A549 (cell line): ENCODE results near the gene SUN2. TPM values are rescaled to one million over a fixed set of nuclear protein-coding genes. Genes with fewer than 3 reads are reported as not detected.

Experiments used
- ATAC-seq, 2 experiments: fragments of 200-7000 bp in 1 of 2; fragments of >200 bp in 1 of 2; cut with Nextera tagmentation in 1 of 2; cut with Tn5 transposase in 1 of 2; 3 replicates each; pipeline versions ENCODE4 v1.8.0 to v1.9.1; 2018 to 2020; ENCODE audit warnings: mild to moderate bottlenecking in 1 of 2, moderate library complexity in 1 of 2
- CTCF ChIA-PET: fragments of 300-600 bp; sonication (Branson Sonifier 250); formaldehyde crosslinking; extraction: SDS; loops from one replicate; lab custom pipeline; 2021; ENCODE audit warnings: antibody characterized with exemption, inconsistent platforms; lab: Yijun Ruan, JAX
- POLR2A ChIA-PET: fragments of 350-600 bp; formaldehyde crosslinking; extraction: SDS; loops from one replicate; lab custom pipeline; 2021; ENCODE audit warnings: antibody characterized with exemption, inconsistent platforms; lab: Yijun Ruan, JAX
- DNase-seq, 2 experiments: peaks; one replicate each; pipeline versions ENCODE4 v3.0.0 to v3.0.0-alpha.2; 2011 to 2016; ENCODE audit warnings: low read depth in 1 of 2, low spot score in 1 of 2
- FAIRE-seq: peaks from 2 replicates; lab custom pipeline; 2011; peaks lifted over from hg19 to GRCh38; lab: Jason Lieb, UNC
- H3K27ac ChIP-seq, 2 experiments: fragments of >200 bp; sonication (Bioruptor Twin); formaldehyde crosslinking; 3 replicates each; pipeline ENCODE4 v1.5.1; 2016 to 2017
- H3K4me1 ChIP-seq: fragments of >200 bp; sonication (Bioruptor Twin); formaldehyde crosslinking; 3 replicates; pipeline ENCODE4 v1.6.1; 2016
- H3K4me2 ChIP-seq: fragments of >200 bp; sonication (Bioruptor Twin); formaldehyde crosslinking; 3 replicates; pipeline ENCODE4 v1.6.1; 2016
- H3K4me3 ChIP-seq: fragments of >200 bp; sonication (Bioruptor Twin); formaldehyde crosslinking; 3 replicates; pipeline ENCODE4 v1.5.1; 2016
- H3K9me3 ChIP-seq: fragments of >200 bp; sonication (Bioruptor Twin); formaldehyde crosslinking; 3 replicates; pipeline ENCODE4 v1.6.1; 2016
- BHLHE40 ChIP-seq: IDR thresholded peaks from 2 replicates; pipeline ENCODE4 v1.6.1; 2012; ENCODE audit warnings: low read depth, low read length, inconsistent platforms
- CEBPB ChIP-seq, 2 experiments: fragments of >200 bp in 1 of 2; sonication (Bioruptor Twin) in 1 of 2; formaldehyde crosslinking in 1 of 2; IDR thresholded peaks; 2 replicates each; pipeline ENCODE4 v1.6.1; 2012 to 2016
- CTCF ChIP-seq: fragments of >200 bp; sonication (Bioruptor Twin); formaldehyde crosslinking; IDR thresholded peaks from 3 replicates; pipeline ENCODE4 v1.5.1; 2016
- E2F6 ChIP-seq: IDR thresholded peaks from 2 replicates; pipeline ENCODE4 v1.6.1; 2012; ENCODE audit warnings: low read depth, borderline replicate concordance
- EHF ChIP-seq: fragments of 250-450 bp; sonication (Bioruptor Pico); IDR thresholded peaks from 2 replicates; pipeline ENCODE4 v1.5.0; 2020; ENCODE audit warnings: mild to moderate bottlenecking
- EHMT2 ChIP-seq: fragments of 200-600 bp; sonication (generic); IDR thresholded peaks from 2 replicates; pipeline ENCODE4 v1.6.1; 2016; ENCODE audit warnings: antibody characterized with exemption, low read depth, mild to moderate bottlenecking, moderate library complexity
- ELK1 ChIP-seq: fragments of 150-350 bp; IDR thresholded peaks from 2 replicates; pipeline ENCODE4 v1.6.1; 2014; ENCODE audit warnings: low read depth, mild to moderate bottlenecking, low read length
- EP300 ChIP-seq, 2 experiments: fragments of >200 bp; sonication (Bioruptor Twin); formaldehyde crosslinking; IDR thresholded peaks; 2 replicates in 1 of 2; 3 replicates in 1 of 2; pipeline ENCODE4 v1.6.1; 2016 to 2017
- ESRRA ChIP-seq: fragments of 150-350 bp; IDR thresholded peaks from 2 replicates; pipeline ENCODE4 v1.6.1; 2014; ENCODE audit warnings: mild to moderate bottlenecking, low read length, borderline replicate concordance
- FOSB ChIP-seq: fragments of 250-450 bp; sonication (Bioruptor Pico); IDR thresholded peaks from 2 replicates; pipeline ENCODE4 v1.5.0; 2020; ENCODE audit warnings: mild to moderate bottlenecking, moderate library complexity
- FOSL2 ChIP-seq, 2 experiments: fragments of 450-650 bp in 1 of 2; fragments of >200 bp in 1 of 2; sonication (Bioruptor Twin) in 1 of 2; formaldehyde crosslinking; IDR thresholded peaks; 2 replicates each; pipeline versions ENCODE4 v1.5.0 to v1.6.1; 2016 to 2020; ENCODE audit warnings: mild to moderate bottlenecking in 1 of 2, moderate library complexity in 1 of 2
- HEYL ChIP-seq: fragments of 250-450 bp; sonication (Bioruptor Pico); IDR thresholded peaks from 2 replicates; pipeline ENCODE4 v1.8.0; 2021; ENCODE audit warnings: mild to moderate bottlenecking, moderate library complexity
- HOXB13 ChIP-seq: fragments of 250-450 bp; sonication (Bioruptor Pico); IDR thresholded peaks from 2 replicates; pipeline ENCODE4 v1.5.0; 2020; ENCODE audit warnings: low read depth, mild to moderate bottlenecking, moderate library complexity
- JUN ChIP-seq, 2 experiments: fragments of >200 bp; sonication (Bioruptor Twin); formaldehyde crosslinking; IDR thresholded peaks; 2 replicates in 1 of 2; 3 replicates in 1 of 2; pipeline ENCODE4 v1.6.1; 2016 to 2017
- JUNB ChIP-seq: fragments of >200 bp; sonication (Bioruptor Twin); formaldehyde crosslinking; IDR thresholded peaks from 2 replicates; pipeline ENCODE4 v1.6.1; 2016
- MAFK ChIP-seq: fragments of 450-650 bp; IDR thresholded peaks from 2 replicates; pipeline ENCODE4 v1.6.1; 2014; ENCODE audit not compliant: partially characterized antibody
- NR3C1 ChIP-seq: fragments of >200 bp; sonication (Bioruptor Twin); formaldehyde crosslinking; IDR thresholded peaks from 3 replicates; pipeline ENCODE4 v1.6.1; 2017
- RARB ChIP-seq: fragments of 250-450 bp; sonication (Bioruptor Pico); IDR thresholded peaks from 2 replicates; pipeline ENCODE4 v1.8.0; 2021; ENCODE audit warnings: mild to moderate bottlenecking, moderate library complexity
- REST ChIP-seq: fragments of 200-600 bp; sonication (generic); IDR thresholded peaks from 2 replicates; pipeline ENCODE4 v1.6.1; 2016; ENCODE audit warnings: antibody characterized with exemption, mild to moderate bottlenecking, moderate library complexity
- RNF2 ChIP-seq: fragments of 200-600 bp; sonication (generic); IDR thresholded peaks from 2 replicates; pipeline ENCODE4 v1.6.1; 2016; ENCODE audit warnings: low read depth, mild to moderate bottlenecking, antibody characterized with exemption, moderate library complexity, borderline replicate concordance
- TP53 ChIP-seq: fragments of 250-450 bp; sonication (Bioruptor Pico); IDR thresholded peaks from 2 replicates; pipeline ENCODE4 v1.5.0; 2021; ENCODE audit warnings: mild to moderate bottlenecking, moderate library complexity
- ZC3H11A ChIP-seq: fragments of 450-650 bp; IDR thresholded peaks from 2 replicates; pipeline ENCODE4 v1.6.1; 2014; ENCODE audit warnings: antibody characterized with exemption, mild to moderate bottlenecking
- ZFP36 ChIP-seq: fragments of 450-650 bp; IDR thresholded peaks from 2 replicates; pipeline ENCODE4 v1.6.1; 2014; ENCODE audit warnings: borderline replicate concordance; ENCODE audit not compliant: partially characterized antibody
- ZNF302 ChIP-seq: fragments of 250-450 bp; sonication (Bioruptor Pico); IDR thresholded peaks from 2 replicates; pipeline ENCODE4 v1.9.0; 2021; ENCODE audit warnings: inconsistent platforms, mild to moderate bottlenecking, moderate library complexity
- WGBS: methylation state at CpG from one replicate; pipeline ENCODE4 v1.1.6; 2017; ENCODE audit errors: missing lambda C conversion rate; 5-methylcytosine and 5-hydroxymethylcytosine counted together
- polyA plus RNA-seq, 4 experiments: library from polyadenylated mRNA; depleted of rRNA in 3 of 4; stranded (reverse); fragments of >200 nt; fragmentation: RNase III in 1 of 4; extraction: RNeasy Plus Mini Kit Qiagen cat#74134 plus additional on column Dnase treatment in 1 of 4; gene quantifications; 2 replicates in 3 of 4; 3 replicates in 1 of 4; pipeline ENCODE4 v1.2.3, GENCODE V29; 2011 to 2017

SUN2 gene
- polyA plus RNA-seq, 2 of the 4 experiments (the other 2 are of a cell fraction) = 12.6 to 24.0 TPM

- Histone ChIP-seq H3K27ac (no peak overlapping the region), H3K4me3 (no peak overlapping the region), H3K4me2 (no peak overlapping the region), H3K4me1 (no peaks in the 10 kb centered on the region), H3K9me3 (no peaks in the 10 kb centered on the region)
- no peak for ATAC-seq
- FAIRE-seq = no peak
- CTCF ChIA-PET = interaction anchor here (1.0 to 2.8 kb wide), 9 partner anchors 8 to 92 kb away, joined by 3 to 10 read pairs (median 4); no protein-coding TSS in a partner anchor
- TF ChIP-seq MAFK (no peak), CTCF (no peak), CEBPB (IDR thresholded peaks at IDR 0.05) (no peak), ELK1 (no peak), RARB (CRISPR knock-in tag) (no peak), NR3C1 (no peak), EHMT2 (no peak)
- POLR2A ChIA-PET = no interaction called here
- no peak for DNase-seq
- WGBS = 90% methylated on average over 16 of the region's 27 CpGs
These were observed 21.4 kb upstream of the SUN2 start for GRCh38 chr22:38777087-38777671.

GRCh38 chr22:38776086-38776485 is 20.3 kb upstream of the SUN2 start:
- Histone ChIP-seq H3K4me2 (no peak overlapping the region), H3K27ac (no peak overlapping the region), H3K4me3 (no peak overlapping the region), H3K9me3 (no peaks in the 10 kb centered on the region), H3K4me1 (no peaks in the 10 kb centered on the region)
- DNase-seq = no peak
- 81% methylated on average over 6 of the region's 6 CpGs for WGBS
- CTCF ChIA-PET = interaction anchor here (1.3 to 2.8 kb wide), 4 partner anchors 7 to 93 kb away, joined by 4 to 10 read pairs (median 6); no protein-coding TSS in a partner anchor
- no peak for FAIRE-seq
- POLR2A ChIA-PET = no interaction called here
- no peak for ATAC-seq
- TF ChIP-seq JUNB (no peak), ESRRA (no peak), ZFP36 (no peak), FOSB (CRISPR knock-in tag) (no peak), HOXB13 (CRISPR knock-in tag) (no peak), EHF (CRISPR knock-in tag) (no peak), E2F6 (no peak), HEYL (CRISPR knock-in tag) (no peak), ZNF302 (no peak), BHLHE40 (no peak), CEBPB (IDR thresholded peaks at IDR 0.05) (no peak), JUN (IDR thresholded peaks at IDR 0.05) (no peak)

- Histone ChIP-seq H3K4me2 (no peak overlapping the region), H3K4me3 (no peak overlapping the region), H3K27ac (peak overlapping the region in 1 of 2 experiments; percentile 46; a peak in 1 of 6 replicates), H3K4me1 (no peaks in the 10 kb centered on the region), H3K9me3 (no peaks in the 10 kb centered on the region)
- POLR2A ChIA-PET = no interaction called here
- CTCF ChIA-PET = interaction anchor here (1.3 to 2.2 kb wide), 2 partner anchors 10 to 14 kb away, joined by 4 to 7 read pairs; no protein-coding TSS in a partner anchor
- DNase-seq (no peak), ATAC-seq (no peak), FAIRE-seq (no peak)
- 88% methylated on average over 12 of the region's 13 CpGs for WGBS
- TF ChIP-seq JUNB (no peak), REST (no peak), ZC3H11A (no peak), RNF2 (no peak), ZFP36 (no peak), TP53 (CRISPR knock-in tag) (no peak), FOSL2 (IDR thresholded peaks at IDR 0.05) (no peak), FOSL2 (CRISPR knock-in tag; IDR thresholded peaks at IDR 0.05) (no peak), ELK1 (no peak), EHMT2 (no peak), EP300 (IDR thresholded peaks at IDR 0.05) (no peak), JUN (IDR thresholded peaks at IDR 0.05) (no peak)
These were observed 19.9 kb upstream of the SUN2 start for GRCh38 chr22:38775656-38776055.
